ENCODE results near the gene SURF2.
"Not testable (repeated sequence)": the region's sequence is repeated elsewhere in the genome, so short reads cannot be mapped to it uniquely, and the experiment has no call there.

Gene SURF2

DNA sequence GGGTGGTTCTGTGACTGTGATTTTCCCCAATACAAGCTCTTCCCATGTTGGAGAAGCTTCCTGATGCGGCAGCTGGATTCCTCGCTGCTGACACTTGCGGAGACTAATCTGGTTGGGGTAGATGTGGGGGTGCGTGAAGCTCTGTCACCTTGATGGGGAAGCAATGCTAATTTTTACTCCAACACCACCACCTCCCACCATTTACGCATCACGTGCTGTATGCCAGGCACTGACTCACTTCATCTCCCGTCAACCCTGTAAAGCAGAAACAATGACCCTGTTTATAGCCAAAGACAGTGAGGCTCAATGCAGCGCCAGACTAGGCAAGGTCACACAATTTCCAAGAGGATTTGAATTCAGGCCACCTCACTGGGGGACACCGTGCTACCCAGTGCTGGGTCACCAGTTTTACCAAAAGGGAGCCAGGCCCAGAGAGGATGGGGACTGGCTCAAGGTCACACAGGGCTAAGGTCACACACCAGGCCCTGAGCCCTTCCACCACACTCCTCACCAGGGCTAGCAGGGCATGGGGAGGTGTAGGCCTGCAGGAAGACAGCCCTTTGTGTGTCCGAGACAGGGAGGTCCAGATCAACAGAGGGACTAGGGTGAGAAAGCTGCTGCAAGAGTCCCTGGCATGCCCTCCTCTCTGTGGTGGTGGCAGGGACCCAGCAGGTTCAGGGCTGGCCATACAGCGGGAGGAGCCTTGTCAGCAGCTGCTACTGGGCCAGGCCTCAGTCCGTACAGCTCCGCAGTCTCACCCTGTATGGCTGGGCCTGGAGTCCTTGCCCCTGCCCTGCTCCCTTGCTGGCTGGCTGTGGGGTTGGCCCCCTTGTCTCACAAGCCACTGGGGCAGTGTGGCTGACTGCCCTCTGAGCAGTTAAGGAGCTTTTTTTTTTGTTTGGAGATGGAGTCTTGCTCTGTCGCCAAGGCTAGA, 23.1 kb downstream of the SURF2 start:
- no peak for FAIRE-seq

DNA sequence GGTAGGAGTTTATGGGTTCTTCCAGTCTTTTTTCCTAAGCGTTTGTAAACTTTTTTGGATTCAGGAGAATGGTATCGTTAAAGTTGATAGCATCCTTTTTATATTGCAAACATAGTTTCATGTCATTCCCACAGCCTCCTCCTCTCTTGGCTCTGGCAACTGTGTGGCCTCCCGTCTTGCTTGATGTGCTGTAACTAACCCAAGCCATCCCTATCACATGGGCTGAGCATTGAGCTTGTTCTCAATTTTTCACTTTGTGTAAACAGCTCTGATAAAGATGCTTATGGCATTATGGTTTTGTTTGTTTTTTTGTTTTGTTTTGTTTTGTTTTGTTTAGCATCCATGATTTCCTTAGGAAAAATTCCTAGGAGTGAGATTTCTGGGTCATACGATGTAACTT, 24.4 kb downstream of the SURF2 start:
- FAIRE-seq = no peak

DNA sequence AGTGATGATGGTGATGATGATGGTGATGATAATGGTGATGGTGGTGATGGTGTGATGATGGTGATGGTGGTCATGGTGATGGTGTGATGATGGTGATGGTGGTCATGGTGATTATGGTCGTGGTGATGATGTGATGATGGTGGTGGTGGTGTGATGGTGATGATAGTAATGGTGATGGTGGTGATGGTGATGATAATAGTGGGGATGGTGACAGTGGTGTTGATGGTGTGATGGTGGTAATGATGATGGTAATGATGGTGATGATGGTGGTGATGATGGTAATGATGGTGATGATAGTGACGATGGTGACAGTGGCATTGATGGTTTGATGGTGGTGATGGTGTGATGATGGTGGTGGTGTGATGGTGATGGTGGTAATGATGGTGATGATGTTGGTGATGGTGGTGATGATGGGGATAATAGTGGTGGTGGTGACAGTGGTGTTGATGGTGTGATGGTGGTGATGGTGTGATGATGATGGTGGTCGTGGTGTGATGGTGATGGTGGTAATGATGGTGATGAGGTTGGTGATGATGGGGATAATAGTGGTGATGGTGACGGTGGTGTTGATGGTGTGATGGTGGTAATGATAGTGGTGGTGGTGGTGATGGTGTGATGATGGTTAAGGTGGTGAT, 26.3 kb downstream of the SURF2 start:
- no peak for FAIRE-seq

DNA sequence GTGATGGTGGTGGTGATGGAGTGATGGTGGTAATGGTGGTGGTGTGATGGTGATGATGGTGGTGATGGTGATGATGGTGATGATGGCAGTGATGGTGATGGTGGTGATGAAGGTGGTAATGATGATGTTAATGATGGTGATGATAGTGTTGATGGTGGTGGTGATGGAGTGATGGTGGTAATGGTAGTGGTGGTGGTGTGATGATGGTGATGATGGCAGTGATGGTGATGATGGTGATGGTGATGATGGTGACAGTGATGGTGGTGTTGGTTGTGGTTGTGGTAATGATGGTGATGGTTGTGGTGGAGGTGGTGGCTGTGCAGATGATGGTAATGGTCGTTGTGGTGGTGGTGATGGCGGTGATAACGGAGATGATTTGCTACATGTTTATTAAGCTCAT, 27.1 kb downstream of the SURF2 start:
- FAIRE-seq = no peak

DNA sequence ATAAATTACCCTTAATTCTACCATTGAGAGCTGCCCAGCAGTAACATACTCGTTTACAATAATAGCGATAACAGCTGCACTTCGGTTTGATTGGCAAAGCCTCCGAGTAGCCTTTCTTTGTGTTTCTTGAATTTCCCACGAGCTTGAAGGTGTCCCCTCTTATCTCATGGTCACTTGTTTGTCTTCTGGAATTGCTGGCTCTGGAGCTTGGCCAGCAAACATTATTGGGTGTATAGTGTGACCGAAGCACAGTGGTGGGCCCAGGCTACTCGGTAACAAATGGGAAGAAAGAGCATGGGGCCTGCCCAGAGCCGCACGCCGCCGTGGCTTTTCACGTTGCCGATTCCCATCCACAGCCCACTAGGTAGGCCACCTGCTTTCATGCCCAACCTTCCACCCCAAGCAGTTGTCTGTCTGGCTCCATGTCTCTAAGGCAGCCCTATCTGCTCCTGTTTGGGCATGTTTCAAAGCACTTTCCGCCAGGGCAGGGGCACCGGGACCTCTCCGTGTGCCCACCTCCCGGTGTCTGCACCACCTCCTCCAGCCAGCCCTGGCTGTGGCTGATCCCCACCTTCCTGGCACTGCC, 28.5 kb downstream of the SURF2 start:
- FAIRE-seq = no peak

DNA sequence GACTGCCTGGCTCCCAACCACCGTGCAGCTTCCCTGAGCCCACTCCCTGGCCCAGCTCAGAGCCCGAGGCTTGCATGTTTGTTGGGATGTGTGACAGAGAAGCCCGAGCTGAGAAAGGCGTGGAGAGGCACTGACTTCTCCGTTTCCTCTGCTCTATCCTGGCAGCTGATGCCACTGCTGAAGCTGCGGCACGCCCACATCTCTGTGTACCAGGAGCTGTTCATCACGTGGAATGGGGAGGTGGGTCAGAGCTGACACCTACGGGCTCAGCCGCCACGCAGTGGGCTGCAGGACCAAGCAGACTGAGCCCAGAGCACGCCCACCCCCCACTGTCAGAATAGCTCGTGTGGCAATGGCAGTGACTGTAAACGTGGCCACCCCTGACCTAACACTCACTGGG, 29.1 kb downstream of the SURF2 start:
- FAIRE-seq = no peak

DNA sequence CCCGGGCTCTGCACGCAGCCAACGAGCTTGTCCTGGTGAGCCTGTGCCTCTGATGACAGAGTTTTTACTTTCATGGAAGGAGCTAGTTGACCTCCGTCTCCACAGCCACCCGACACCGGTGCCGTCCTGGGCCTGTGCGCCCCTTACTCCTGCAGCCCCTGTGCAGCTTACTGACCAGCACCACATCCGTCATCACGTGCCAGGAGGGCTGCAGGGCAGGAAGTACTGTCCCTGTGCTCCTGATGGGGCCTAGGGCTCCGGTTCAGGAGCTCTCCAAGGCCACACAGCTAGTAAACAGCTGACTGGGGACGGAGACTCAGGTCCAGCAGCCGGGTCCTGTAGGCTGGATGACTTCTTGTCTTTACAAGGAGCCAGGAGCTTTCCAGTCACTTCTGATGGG, 30.0 kb downstream of the SURF2 start:
- FAIRE-seq = no peak

DNA sequence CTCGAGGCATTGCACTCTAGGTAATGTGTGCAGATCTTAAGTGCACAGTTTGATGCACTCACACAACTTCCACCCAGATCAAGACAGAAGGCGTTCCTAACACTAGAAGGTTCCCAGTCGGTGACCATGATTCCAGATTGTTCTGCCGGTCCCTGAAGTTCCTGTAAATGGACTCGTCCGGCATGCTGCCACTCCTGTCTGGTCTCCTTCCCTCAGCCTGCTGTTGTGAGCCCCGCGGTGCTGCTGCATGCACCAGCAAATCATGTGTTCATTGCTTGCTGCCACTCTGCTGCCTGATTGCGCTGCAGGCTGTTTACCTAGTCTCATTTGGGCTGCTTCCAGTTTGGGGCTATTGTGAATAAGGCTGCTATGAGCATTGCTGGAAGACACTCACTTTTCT, 31.3 kb downstream of the SURF2 start:
- FAIRE-seq = no peak

DNA sequence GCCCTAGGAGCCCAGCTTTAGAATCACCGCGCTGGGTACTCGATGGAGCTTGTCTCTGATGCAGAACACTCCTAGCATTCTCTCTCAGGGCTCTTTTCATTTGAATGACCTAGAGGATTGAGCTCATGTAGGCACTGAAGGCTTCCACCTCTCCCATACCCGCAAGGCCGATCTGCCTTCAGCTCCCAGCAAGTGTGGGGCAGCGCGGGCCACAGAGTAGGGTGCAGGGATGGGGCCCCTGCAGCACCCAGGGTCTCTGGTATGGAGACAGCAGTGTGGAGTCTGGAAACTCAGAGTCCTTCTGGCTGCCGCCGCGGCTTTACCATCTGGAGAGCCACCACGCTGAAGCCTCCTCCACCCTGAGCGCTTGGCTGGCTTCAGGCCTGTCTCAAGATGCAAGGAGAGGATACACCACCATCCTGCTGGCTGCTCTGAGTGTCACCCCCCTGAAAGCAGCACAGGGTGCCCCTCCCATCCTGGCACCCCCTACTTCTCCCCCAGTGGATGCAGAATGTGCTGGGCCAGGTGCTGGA, 32.7 kb downstream of the SURF2 start:
- FAIRE-seq = no peak

DNA sequence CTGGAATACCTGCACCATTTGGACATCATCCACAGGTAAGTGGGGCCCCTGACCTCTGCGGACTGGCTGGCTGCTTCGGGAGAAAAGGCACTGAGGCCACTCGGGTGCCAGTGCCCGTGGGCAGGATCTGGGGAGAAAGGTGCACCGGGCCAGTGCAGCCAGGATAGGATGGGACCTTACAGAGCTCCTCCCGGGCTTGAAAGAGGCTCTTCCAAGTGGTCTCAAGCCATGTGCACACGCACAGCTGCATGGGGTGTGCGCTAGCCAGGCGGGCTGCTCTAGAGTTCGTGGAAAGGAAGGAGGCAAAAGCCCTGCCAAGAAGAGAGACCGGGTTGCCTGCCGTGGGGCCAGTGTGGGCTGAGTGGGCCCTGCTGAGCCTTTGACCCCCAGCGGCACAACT, 33.2 kb downstream of the SURF2 start:
- no peak for FAIRE-seq

DNA sequence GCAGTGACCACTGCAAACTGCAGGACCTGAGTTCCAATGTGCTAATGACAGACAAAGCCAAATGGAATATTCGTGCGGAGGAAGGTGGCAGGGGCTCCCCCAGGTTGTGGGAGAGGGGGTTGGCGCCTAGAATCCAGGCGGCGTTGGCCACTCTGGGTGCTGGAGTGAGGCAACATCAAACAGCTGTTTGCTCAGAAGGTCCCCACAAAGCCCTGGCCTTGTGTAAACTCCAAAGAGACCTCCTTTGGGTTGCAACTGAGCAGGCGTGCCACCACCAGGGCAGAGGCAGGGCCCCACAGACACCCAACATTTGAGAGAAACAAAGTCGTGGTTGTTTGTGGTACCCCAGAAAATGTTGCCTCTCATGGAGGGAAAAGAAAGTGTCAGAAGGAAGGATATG, 34.4 kb downstream of the SURF2 start:
- FAIRE-seq = no peak

DNA sequence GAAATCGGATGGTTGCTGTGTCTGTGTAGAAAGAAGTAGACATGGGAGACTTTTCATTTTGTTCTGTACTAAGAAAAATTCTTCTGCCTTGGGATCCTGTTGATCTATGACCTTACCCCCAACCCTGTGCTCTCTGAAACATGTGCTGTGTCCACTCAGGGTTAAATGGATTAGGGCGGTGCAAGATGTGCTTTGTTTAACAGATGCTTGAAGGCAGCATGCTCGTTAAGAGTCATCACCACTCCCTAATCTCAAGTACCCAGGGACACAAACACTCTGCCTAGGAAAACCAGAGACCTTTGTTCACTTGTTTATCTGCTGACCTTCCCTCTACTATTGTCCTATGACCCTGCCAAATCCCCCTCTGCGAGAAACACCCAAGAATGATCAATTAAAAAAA, 35.1 kb downstream of the SURF2 start:
- FAIRE-seq = not testable (repeated sequence)

DNA sequence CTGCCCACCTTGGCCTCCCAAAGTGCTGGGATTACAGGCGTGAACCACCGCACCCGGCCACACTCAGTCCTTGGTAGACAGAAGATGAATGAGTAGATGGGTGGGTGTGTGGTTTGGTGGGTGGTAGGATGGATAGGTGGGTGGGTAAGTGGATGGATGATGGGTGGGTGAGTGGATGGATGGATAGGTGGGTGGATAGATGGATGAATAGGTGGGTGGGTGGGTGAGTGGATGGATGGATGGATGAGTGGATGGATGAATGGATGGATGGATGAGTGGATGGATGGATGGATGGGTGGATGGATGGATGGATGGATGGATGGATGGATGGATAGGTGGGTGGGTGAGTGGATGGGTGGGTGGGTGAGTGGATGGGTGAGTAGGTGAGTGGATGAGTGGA, 36.0 kb downstream of the SURF2 start:
- not testable (repeated sequence) for FAIRE-seq

DNA sequence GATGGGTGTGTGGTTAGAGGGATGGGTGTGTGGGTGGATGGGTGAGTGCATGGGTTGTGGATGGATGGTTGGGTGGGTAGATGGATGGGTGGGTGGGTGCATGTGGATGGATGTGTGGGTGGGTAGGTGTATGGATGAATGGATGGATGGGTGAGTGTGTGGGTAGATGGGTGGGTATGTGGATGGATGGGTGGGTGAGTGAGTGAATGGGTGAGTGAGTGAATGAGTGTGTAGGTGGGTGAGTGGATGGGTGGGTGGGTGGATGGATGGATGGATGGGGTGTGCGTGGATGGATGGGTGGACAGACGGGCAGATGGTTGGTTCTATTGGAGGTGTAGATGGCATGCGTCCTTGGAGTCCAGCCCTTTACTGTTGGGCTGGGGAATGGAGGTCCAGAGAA, 37.0 kb downstream of the SURF2 start:
- FAIRE-seq = no peak

DNA sequence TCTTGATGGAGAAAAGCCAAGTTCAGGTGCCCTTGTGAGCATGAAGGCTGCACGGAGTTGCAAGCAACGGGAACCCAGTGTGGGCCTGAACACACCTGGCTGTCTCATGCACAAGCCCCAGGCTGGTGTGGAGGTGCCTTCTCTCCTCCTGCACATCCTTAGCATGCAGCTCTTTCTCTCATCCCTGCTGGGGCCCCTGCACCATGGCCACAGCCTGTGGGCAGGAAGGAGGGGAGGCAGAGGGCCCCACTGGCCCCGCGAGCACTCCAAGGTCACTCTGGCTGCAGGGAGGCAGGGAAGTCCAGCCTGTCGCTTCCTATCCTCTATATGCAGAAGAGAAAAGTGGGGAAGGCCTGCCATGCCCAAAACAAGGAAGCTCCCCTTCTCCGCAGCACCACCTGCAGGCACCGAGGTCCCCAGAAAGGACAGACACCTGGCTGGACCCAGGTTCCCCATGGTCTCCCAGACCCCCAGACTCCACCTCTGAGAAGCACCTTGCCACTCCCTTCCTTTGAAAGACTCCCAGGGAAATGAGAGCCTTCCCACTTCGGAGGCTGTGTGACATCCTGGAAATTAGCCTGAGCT, 38.4 kb downstream of the SURF2 start:
- no peak for FAIRE-seq

DNA sequence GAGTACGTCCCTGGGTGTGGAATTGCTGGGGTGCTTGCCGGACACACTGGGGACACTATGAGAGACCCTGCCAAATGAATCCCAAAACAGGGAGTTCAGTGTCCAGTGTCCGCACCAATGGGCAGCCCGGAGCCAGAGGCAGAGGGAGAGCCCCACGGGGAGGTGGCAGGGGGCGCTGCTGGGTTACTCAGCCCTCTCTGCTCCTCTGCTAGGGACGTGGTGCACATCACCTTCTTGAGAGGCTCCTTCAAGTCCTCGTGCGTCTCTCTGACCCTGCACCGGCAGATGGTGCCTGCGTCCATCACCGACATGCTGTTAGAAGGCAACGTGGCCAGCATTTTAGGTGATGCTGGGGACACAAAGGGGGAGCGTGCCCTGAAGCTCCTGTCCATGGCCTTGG, 40.6 kb downstream of the SURF2 start:
- no peak for FAIRE-seq

DNA sequence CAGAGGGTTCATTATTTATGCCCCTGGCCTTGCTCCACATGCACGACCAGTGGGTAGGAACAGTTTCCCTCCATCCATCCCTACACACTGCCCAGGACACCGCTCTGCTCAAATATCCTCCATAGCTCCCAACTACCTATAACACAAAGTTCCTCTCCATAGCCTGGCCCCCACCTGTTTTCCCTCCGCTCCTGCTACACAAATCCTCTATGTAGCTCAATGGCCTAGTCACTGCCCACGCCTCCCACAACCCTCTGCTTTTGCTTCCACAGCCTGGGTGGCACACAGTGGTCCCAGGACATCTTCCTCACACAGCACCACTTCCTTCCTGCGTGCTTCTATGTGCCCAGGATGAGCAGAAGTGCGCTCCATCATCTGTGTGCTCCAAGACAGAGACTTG, 41.0 kb downstream of the SURF2 start:
- FAIRE-seq = no peak

DNA sequence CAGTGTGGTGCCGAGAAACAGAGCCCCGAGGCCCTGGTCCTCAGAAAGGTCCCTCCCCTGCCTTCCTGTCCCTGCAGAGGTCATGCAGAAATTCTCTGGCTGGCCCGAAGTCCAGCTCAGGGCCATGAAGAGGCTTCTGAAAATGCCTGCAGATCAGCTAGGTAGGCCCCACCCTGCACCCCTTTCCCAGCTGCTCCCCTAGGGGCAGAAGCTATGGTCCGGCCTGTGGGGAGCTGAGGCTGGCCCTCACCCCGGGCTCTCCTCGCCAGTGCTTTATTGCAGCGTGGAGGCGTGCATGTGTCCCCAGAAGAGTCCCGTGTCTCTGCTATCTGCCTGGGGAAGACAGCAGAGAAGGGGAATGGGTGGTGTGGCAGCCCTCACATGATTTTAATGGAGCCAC, 41.5 kb downstream of the SURF2 start:
- FAIRE-seq = no peak

DNA sequence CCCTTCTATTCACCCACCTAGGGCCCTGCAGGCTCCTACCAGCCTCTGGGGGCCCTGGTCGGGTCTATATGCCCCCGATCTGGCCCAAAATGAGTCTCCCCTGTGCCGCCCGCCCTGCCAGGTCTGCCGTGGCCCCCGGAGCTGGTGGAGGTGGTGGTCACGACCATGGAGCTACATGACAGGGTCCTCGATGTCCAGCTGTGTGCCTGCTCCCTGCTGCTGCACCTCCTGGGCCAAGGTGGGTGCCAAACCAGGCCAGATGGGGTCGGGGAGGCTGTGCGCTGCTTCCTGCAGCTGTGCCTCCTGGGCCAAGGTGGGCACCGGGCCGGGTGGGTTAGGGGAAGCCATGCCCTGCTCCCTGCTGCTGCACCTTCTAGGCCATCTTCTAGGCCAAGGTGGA, 43.9 kb downstream of the SURF2 start:
- FAIRE-seq = no peak

DNA sequence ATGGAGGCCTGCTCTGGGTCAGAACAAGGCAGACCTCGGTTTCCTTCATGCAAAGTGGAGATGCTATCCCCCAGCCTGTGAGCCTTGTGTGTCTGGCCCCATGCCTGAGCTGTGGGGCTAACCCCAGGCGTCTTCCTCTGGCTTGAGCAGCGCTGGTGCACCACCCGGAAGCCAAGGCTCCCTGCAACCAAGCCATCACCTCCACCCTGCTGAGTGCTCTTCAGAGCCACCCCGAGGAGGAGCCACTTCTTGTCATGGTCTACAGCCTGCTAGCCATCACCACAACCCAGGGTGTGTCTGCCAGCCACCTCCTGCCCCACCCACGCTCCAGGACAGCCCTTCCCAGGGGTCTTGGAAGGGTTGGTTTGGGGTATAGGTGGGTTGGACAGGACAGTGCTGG, 45.2 kb downstream of the SURF2 start:
- FAIRE-seq = no peak

DNA sequence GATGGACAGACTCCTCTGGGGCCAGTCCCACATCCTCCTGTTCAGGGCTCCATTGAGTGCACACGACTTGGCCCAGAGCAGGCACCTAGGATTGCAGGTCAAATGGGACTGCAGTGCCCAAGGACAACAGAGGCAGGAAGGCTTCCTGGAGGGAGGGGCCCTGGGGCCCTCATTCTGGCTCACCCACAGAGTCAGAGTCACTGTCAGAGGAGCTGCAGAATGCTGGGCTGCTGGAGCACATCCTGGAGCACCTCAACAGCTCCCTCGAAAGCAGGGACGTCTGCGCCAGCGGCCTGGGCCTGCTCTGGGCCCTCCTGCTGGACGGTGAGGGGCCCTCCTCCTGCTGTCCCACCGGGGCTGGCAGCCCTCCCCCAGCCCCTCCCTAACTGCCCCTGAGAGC, 46.3 kb downstream of the SURF2 start:
- FAIRE-seq = no peak

DNA sequence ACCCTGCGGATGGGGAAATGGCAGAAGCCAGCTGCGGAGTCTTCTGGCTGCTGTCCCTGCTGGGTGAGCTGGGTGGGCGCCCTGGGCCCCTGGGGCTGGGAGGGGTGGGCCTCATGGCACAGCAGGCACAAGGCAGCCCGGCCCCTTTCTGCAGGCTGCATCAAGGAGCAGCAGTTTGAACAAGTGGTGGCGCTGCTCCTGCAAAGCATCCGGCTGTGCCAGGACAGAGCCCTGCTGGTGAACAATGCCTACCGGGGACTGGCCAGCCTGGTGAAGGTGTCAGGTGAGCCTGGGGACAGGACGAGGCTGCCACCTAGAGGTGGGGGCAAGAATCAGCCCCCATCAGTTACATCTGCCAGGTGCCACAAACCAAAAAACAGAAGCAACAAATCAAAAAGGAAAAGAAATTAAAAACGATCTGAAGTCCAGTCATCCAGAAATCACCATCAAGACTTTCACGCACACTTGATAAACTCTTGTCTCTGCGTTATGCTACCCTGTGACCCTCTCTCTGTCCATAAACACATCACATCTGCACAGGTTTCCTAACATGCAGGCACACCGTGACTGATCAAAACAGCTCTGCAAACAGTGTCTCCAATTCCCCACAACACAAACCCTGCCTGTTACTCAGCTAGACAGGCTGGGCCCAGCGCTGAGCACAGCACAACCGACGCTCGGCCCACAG, 47.6 kb downstream of the SURF2 start:
- no peak for FAIRE-seq

DNA sequence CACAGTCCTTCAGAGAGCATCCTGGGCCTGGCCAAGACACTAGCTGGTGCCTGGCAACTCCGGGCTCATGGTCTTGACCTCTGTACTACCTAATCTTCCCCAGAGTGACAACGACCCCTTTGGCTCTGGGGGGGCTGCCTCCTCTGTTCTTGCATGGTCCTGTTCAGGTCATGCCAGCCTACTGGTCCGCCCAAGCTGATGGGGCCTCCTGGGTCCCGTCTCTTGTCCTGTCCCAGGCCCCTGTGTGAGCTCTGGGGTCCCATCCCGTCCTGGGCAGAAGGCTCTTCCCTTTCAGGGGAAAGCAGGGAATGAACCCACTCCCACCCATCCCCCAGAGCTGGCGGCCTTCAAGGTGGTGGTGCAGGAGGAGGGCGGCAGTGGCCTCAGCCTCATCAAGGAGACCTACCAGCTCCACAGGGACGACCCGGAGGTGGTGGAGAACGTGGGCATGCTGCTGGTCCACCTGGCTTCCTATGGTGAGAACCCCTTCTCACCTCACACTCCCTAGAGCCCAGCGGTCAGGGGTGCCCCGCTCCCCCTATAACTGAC, 48.2 kb downstream of the SURF2 start:
- FAIRE-seq = no peak

Data from G401.6 (cell line).